Sciatic nerve (tissue), 2 donors: ENCODE results near the gene GPR31. TPM values are rescaled to one million over a fixed set of nuclear protein-coding genes. Genes with fewer than 3 reads are reported as not detected.

ENCODE experiments used
- ATAC-seq: fragments of 200-7000 bp; cut with Tn5 transposase; one replicate; pipeline ENCODE4 v1.9.1; 2020; ENCODE audit warnings: mild to moderate bottlenecking, moderate library complexity
- DNase-seq: peaks from one replicate; pipeline ENCODE4 v3.0.0-alpha.2; 2020; ENCODE audit warnings: low spot score
- intact Hi-C: fragments of 100-400 bp; cut with DNase I; formaldehyde crosslinking; loops from one replicate; pipeline ENCODE4 v1.14.2; 2022
- total RNA-seq: library from RNA; stranded (reverse); fragmentation: NEBNext Ultra II Directional; extraction: Animal tissue kit (Norgen Biotek cat#: 25700); gene quantifications from one replicate; pipeline ENCODE4 v1.2.1, GENCODE V29; 2021
- donor health status: DM: no; HTN: no; CAD: no.
- donor health status: DM: no; HTN: no; CAD: no.

GPR31 gene
- total RNA-seq, 1 donor from 2014 or later: not detected

GRCh38 chr6:167124753-167125152, 33.0 kb downstream of the GPR31 start:
- DNase-seq (no peak), ATAC-seq (no peak)
- intact Hi-C loops: no loop called here

GRCh38 chr6:167122827-167123657, 34.7 kb downstream of the GPR31 start, which contains the start of gene CCR6:
Gene CCR6, plus strand, starts transcription at chr6:167123096. Its CDS starts 13,039 bp downstream, at chr6:167136135.
- DNase-seq (no peak), ATAC-seq (no peak)
- intact Hi-C loops: no loop called here

GRCh38 chr6:167122041-167122826, 35.5 kb downstream of the GPR31 start:
- ATAC-seq: no peak
- intact Hi-C loops: no loop called here
- DNase-seq: no peak

- ATAC-seq: no peak
- intact Hi-C loops: no loop called here
- DNase-seq: no peak
Observed at GRCh38 chr6:167121335-167121841, 36.4 kb downstream of the GPR31 start.

- intact Hi-C loops: no loop called here
- ATAC-seq (no peak), DNase-seq (no peak)
Observed at GRCh38 chr6:167120583-167120903, 37.2 kb downstream of the GPR31 start.

- intact Hi-C loops: no loop called here
- ATAC-seq: no peak
Observed at GRCh38 chr6:167119670-167120582, 37.9 kb downstream of the GPR31 start.

GRCh38 chr6:167118839-167119238, 38.9 kb downstream of the GPR31 start:
- DNase-seq (no peak), ATAC-seq (no peak)
- intact Hi-C loops: no loop called here

More at GRCh38 chr6:167119670-167120582, 37.9 kb downstream of the GPR31 start:
- DNase-seq: no peak

- intact Hi-C loops: no loop called here
Observed at GRCh38 chr6:167118006-167118405, 39.8 kb downstream of the GPR31 start.

GRCh38 chr6:167116838-167117228, 40.9 kb downstream of the GPR31 start:
- ATAC-seq (no peak), DNase-seq (no peak)
- intact Hi-C loops: no loop called here

More at GRCh38 chr6:167118006-167118405, 39.8 kb downstream of the GPR31 start:
- no peak for ATAC-seq
- DNase-seq: no peak

- DNase-seq (no peak), ATAC-seq (peak; percentile 73)
- intact Hi-C loops: no loop called here
Observed at GRCh38 chr6:167116109-167116837, 41.5 kb downstream of the GPR31 start.

- ATAC-seq: no peak
- DNase-seq: no peak
- intact Hi-C loops: no loop called here
Observed at GRCh38 chr6:167115054-167115453, 42.7 kb downstream of the GPR31 start.

GRCh38 chr6:167113935-167114910, 43.6 kb downstream of the GPR31 start:
- intact Hi-C loops: no loop called here
- ATAC-seq (no peak), DNase-seq (no peak)

GRCh38 chr6:167113047-167113754, 44.6 kb downstream of the GPR31 start:
- intact Hi-C loops: no loop called here
- no peak for DNase-seq
- no peak for ATAC-seq

GRCh38 chr6:167112421-167112820, 45.4 kb downstream of the GPR31 start:
- intact Hi-C loops: no loop called here
- no peak for ATAC-seq
- no peak for DNase-seq

- DNase-seq (no peak), ATAC-seq (no peak)
- intact Hi-C loops: no loop called here
Observed at GRCh38 chr6:167111597-167111996, 46.2 kb downstream of the GPR31 start.

- no peak for ATAC-seq
- DNase-seq: no peak
- intact Hi-C loops: no loop called here
Observed at GRCh38 chr6:167109651-167110050, 48.1 kb downstream of the GPR31 start.

GRCh38 chr6:167108278-167108677, 49.5 kb downstream of the GPR31 start:
- ATAC-seq (no peak), DNase-seq (no peak)
- intact Hi-C loops: no loop called here
